Testis (tissue), 3 donors: ENCODE measurements around the gene PPHLN1. TPM values are rescaled to one million over a fixed set of nuclear protein-coding genes. Genes with fewer than 3 reads are reported as not detected.

Experiments used
- DNase-seq: peaks from one replicate; pipeline ENCODE4 v3.0.0-alpha.2; 2019
- H3K27ac ChIP-seq, 2 donors: fragments of 200-600 bp; sonication (generic); one replicate each; pipeline ENCODE4 v1.5.1; 2019
- H3K27me3 ChIP-seq: fragments of 200-600 bp; sonication (generic); one replicate; pipeline ENCODE4 v1.5.1; 2019
- H3K36me3 ChIP-seq: fragments of 200-600 bp; sonication (generic); one replicate; pipeline ENCODE4 v1.5.1; 2017; ENCODE audit warnings: low read depth; ENCODE audit errors: missing control alignments
- H3K4me1 ChIP-seq: fragments of 200-600 bp; sonication (generic); one replicate; pipeline ENCODE4 v1.5.1; 2019
- H3K4me3 ChIP-seq, 2 donors: fragments of 200-600 bp; sonication (generic); one replicate each; pipeline ENCODE4 v1.5.1; 2017 to 2019
- H3K9me3 ChIP-seq: fragments of 200-600 bp; sonication (generic); one replicate; pipeline ENCODE4 v1.5.1; 2017
- POLR2A ChIP-seq: fragments of 450-650 bp; IDR thresholded peaks from one replicate; pipeline ENCODE4 v1.6.1; 2017; ENCODE audit warnings: antibody characterized with exemption, mild to moderate bottlenecking, moderate library complexity
- WGBS, 2 donors: methylation state at CpG; one replicate each; pipeline ENCODE4 v1.1.5; 2018; 5-methylcytosine and 5-hydroxymethylcytosine counted together
- intact Hi-C: fragments of 100-400 bp; cut with DNase I; formaldehyde crosslinking; loops from one replicate; pipeline ENCODE4 v1.15.1; 2023; ENCODE audit warnings: low total_unique reads
- polyA plus RNA-seq: library from polyadenylated mRNA; stranded (reverse); fragments of 350-450 nt; fragmentation: Illumina TruSeq; extraction: RNeasy Lipid Tissue Mini Kit (QIAGEN cat#74804); gene quantifications from one replicate; pipeline ENCODE4 v1.2.3, GENCODE V29; 2014; ENCODE audit warnings: low read depth, low replicate concordance; ENCODE audit not compliant: insufficient read depth
- total RNA-seq, 2 donors: library from RNA; depleted of rRNA; stranded (reverse); fragments of >200 nt; gene quantifications; one replicate each; pipeline ENCODE4 v1.2.3, GENCODE V29; 2016
- TF ChIP-seq, protein P1 (sequence below), 3 experiments: fragments of 450-650 bp in 2 of 3; fragments of 200-600 bp in 1 of 3; sonication (generic) in 1 of 3; IDR thresholded peaks; one replicate each; pipeline ENCODE4 v1.5.1; 2016 to 2019; ENCODE audit warnings: antibody characterized with exemption in 3 of 3, mild to moderate bottlenecking in 2 of 3, moderate library complexity in 1 of 3

Gene PPHLN1
- total and polyA plus RNA-seq, 3 donors from 2014 or later: 83.1 to 101 (median 91.7) TPM

DNA sequence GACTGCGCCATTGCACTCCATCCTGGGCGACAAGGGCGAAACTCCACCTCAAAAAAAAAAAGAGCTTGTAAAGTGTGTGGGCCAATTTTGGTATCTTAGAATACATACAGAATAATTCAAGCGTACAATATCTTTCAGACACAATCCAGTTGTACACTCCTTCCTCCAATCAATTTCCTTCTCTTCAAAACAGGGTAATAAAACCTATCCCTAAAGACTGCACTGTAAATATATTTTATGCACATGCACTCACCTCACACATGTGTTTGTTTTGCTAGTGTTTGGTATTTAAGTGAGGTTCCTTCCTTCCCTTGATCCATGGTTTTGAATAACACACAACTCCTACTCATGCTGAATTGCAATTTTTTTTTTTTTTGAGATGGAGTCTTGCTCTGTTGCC, 137.7 kb downstream of the PPHLN1 start:
- Histone ChIP-seq H3K27ac (no peak overlapping the region), H3K9me3 (no peaks in the 10 kb centered on the region), H3K36me3 (no peaks in the 10 kb centered on the region), H3K4me3 (no peak overlapping the region), H3K4me1 (no peaks in the 10 kb centered on the region), H3K27me3 (no peaks in the 10 kb centered on the region)
- WGBS, 2 donors: 82 to 99% methylated on average over 4 of the region's 4 CpGs
- no peak for TF ChIP-seq POLR2A
- TF ChIP-seq, protein P1, sequence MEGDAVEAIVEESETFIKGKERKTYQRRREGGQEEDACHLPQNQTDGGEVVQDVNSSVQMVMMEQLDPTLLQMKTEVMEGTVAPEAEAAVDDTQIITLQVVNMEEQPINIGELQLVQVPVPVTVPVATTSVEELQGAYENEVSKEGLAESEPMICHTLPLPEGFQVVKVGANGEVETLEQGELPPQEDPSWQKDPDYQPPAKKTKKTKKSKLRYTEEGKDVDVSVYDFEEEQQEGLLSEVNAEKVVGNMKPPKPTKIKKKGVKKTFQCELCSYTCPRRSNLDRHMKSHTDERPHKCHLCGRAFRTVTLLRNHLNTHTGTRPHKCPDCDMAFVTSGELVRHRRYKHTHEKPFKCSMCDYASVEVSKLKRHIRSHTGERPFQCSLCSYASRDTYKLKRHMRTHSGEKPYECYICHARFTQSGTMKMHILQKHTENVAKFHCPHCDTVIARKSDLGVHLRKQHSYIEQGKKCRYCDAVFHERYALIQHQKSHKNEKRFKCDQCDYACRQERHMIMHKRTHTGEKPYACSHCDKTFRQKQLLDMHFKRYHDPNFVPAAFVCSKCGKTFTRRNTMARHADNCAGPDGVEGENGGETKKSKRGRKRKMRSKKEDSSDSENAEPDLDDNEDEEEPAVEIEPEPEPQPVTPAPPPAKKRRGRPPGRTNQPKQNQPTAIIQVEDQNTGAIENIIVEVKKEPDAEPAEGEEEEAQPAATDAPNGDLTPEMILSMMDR (IDR thresholded peaks at IDR 0.05): no peak
- no peak for DNase-seq
- intact Hi-C loops: no loop called here

DNA sequence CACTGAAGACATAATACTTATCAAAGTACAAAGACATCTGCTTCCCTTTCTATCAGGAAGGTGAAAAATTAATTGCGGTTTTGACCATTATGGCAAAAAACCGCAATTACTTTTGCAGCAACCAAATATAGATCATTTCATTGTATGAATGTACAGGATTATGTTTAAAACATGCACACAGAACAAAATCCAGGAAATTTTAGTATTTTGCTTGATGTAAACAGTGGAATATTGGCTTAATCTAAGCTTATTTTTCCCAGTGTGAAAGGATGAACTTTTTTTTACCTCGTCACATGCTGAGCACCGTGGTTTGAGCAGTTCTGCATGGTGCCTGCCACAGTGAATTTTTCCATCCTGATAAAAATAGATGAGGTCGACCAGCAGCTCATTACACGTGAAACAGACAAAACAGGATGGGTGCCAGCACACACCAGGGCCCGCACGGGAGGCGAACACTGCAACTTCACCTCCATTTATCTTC, 142.4 kb downstream of the PPHLN1 start:
- no peaks in the 10 kb centered on the region for H3K9me3 ChIP-seq
- H3K4me1 ChIP-seq: no peaks in the 10 kb centered on the region
- intact Hi-C loops: no loop called here
- TF ChIP-seq, protein P1 (IDR thresholded peaks at IDR 0.05): no peak
- no peak for TF ChIP-seq POLR2A
- no peak for DNase-seq
- no peak overlapping the region for H3K4me3 ChIP-seq
- H3K27ac ChIP-seq: no peak overlapping the region
- H3K36me3 ChIP-seq: no peaks in the 10 kb centered on the region
- H3K27me3 ChIP-seq: no peaks in the 10 kb centered on the region
- WGBS, 2 donors: 60 to 63% methylated on average over 9 of the region's 9 CpGs

DNA sequence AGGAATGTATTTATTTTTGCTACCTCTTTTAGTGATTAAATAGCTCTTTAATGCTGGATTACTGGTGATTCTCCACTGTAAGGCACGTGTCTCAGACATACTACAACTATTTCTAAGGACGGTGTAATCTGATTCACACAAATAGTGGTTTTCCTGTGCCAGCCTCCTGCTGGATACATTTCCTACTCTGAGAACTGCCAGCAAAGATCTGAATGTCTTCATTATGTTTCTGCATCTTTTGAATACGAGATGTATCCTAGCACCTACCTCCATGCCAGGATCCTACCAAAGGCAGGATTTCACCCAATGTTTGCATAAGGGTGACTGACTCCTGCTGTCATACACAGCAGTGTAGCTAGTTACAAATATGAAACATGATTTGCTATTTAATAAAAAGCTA, 143.0 kb downstream of the PPHLN1 start:
- no peak for DNase-seq
- H3K36me3 ChIP-seq: no peaks in the 10 kb centered on the region
- intact Hi-C loops: no loop called here
- WGBS, 2 donors: 57 to 68% methylated on average over 3 of the region's 3 CpGs
- no peaks in the 10 kb centered on the region for H3K9me3 ChIP-seq
- H3K27me3 ChIP-seq: no peaks in the 10 kb centered on the region
- H3K4me3 ChIP-seq: no peak overlapping the region
- H3K27ac ChIP-seq: no peak overlapping the region
- no peaks in the 10 kb centered on the region for H3K4me1 ChIP-seq
- TF ChIP-seq, protein P1 (IDR thresholded peaks at IDR 0.05): no peak
- no peak for TF ChIP-seq POLR2A

DNA sequence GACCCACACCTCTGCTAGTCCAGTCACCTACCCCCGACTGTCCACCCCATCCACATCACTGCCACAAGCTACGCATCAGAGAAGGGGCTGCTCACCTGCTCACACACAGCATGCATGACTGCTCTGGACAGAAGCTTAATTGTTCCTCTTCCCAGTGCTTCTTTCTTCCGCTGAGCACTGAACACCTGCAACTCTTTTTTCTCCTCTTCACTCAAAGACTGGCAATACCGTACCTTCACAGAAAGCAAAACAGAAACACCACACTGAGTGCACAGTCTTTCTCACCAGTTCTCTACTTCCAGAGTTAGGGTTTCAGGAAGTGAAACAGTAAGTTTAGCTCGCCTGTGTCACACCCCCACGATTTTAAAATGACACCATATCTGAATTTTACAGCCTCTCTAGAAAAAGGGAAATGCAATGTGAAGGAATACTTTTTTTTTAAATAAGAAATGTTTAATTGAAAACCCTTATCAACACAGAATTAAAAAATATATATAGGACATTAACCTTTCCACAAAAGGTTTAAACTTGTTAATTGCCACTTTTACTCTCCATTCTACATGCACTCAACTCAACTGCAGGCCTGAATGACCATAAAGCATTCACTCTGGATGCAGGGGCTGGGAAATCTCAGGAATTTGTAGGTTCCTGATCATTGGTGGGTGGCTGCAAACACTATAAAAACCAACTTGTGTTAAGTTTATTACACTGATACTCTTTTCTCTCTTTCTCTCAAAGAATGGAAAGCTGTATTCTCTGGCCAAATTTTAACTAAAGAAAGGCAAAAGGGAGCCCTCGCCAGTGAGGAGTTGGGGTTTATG, 143.6 kb downstream of the PPHLN1 start:
- WGBS, 2 donors: 76 to 84% methylated on average over 7 of the region's 7 CpGs
- Histone ChIP-seq H3K27me3 (no peaks in the 10 kb centered on the region), H3K9me3 (no peaks in the 10 kb centered on the region), H3K27ac (no peak overlapping the region), H3K4me1 (no peaks in the 10 kb centered on the region), H3K4me3 (no peak overlapping the region), H3K36me3 (no peaks in the 10 kb centered on the region)
- TF ChIP-seq, protein P1 (IDR thresholded peaks at IDR 0.05): no peak
- TF ChIP-seq POLR2A: no peak
- intact Hi-C loops: no loop called here
- DNase-seq: no peak

DNA sequence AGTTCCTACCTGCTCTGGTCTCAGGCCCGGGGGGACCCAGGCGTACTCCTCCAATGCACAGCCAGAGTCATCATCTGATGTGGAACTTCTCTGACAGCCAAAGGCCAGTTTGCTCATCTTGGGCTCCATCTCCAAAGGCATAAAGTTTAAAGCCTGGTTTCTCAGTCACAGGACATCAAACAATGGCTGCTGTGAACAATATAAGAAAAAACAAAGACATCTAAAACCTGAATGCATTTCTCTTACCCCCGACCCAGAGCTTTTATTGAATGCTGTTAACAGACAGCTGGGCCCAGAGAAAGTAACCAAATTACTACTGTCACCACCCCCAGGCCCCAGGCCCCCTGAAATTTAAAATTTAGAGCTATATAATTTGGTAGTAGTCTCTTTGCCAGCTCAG, 146.4 kb downstream of the PPHLN1 start:
- Histone ChIP-seq H3K4me3 (no peak overlapping the region), H3K4me1 (no peaks in the 10 kb centered on the region), H3K27ac (no peak overlapping the region), H3K9me3 (no peaks in the 10 kb centered on the region), H3K27me3 (no peaks in the 10 kb centered on the region), H3K36me3 (no peaks in the 10 kb centered on the region)
- intact Hi-C loops: no loop called here
- TF ChIP-seq, protein P1 (IDR thresholded peaks at IDR 0.05): no peak
- TF ChIP-seq POLR2A: no peak
- 86 to 92% methylated on average over 3 of the region's 3 CpGs for WGBS, 2 donors
- no peak for DNase-seq
